ENCODE measurements around the gene CDK17. TPM values are rescaled to one million over a fixed set of nuclear protein-coding genes. Genes with fewer than 3 reads are reported as not detected.

The CDK17 gene
- total and polyA plus RNA-seq, 9 of the 15 experiments (the other 6 are each of a cell fraction or from before 2014, with no cell fraction given), result 4.8 to 39.3 (median 21.6) TPM

DNA sequence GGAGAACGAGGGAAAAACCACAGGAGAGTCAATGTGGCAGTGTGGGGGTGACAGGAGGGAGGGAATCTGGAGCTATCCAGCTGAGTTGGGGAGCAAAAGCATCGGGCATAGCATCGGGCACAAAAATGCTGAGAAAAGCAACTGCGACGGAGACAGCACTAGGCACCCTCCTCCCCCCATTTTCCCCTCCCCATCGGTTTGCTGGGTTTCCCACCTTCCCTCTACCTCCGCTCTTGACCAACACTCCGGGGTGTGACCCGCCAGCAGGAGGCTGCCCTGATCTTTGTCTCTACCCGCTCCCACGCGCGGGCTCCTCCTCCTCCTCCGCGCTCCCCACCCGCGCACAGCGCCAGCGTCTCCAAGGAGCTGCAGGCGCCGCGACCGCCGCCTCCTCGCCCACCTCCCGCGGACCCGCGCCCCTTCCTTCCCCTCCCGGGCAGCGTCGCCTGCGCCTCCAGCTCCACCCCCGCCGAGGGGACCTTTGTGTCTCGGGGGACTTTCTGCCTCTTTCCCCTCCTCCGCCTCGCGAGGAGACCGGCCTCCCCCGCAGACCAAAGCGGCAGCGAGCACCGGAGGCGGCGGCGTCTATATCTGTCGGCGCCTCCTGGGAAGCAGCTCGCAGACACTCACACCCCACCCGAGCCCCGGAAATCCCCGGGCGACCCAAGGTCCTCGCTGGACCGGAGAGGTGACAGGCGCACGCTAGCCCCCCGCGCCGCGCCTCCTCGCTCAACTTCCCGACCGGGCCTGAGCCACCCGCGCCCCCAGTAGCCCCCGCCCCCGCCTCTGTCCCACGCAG is 920 bp downstream of the CDK17 start (continued):
- TF ChIP-seq ERF (CRISPR knock-in tag; IDR thresholded peaks at IDR 0.05), result no peak
- no peak for TF ChIP-seq THRA (IDR thresholded peaks at IDR 0.05)
- no peak for TF ChIP-seq MCM5 (IDR thresholded peaks at IDR 0.05; ENCODE audit: low read depth)
- TF ChIP-seq CHD1 (IDR thresholded peaks at IDR 0.05; ENCODE audit: low read length), result no peak
- TF ChIP-seq BHLHE40 (IDR thresholded peaks at IDR 0.05; ENCODE audit: low read length), result peak; percentile 10; the same call in 1 of the 2 replicates
- TF ChIP-seq MLLT1 (IDR thresholded peaks at IDR 0.05), result no peak; a peak in 1 of 4 replicates
- TF ChIP-seq ZKSCAN3 (CRISPR knock-in tag; IDR thresholded peaks at IDR 0.05), result no peak
- TF ChIP-seq CBX8 (IDR thresholded peaks at IDR 0.05; ENCODE audit: borderline replicate concordance, extremely low read depth, low read depth, low read length, poor library complexity, severe bottlenecking), result no peak
- no peak for TF ChIP-seq RFX5 (IDR thresholded peaks at IDR 0.05; ENCODE audit: low read depth, low read length)
- no peak for TF ChIP-seq CHD2 (IDR thresholded peaks at IDR 0.05; ENCODE audit: low read depth, low read length)
- TF ChIP-seq, protein P1, sequence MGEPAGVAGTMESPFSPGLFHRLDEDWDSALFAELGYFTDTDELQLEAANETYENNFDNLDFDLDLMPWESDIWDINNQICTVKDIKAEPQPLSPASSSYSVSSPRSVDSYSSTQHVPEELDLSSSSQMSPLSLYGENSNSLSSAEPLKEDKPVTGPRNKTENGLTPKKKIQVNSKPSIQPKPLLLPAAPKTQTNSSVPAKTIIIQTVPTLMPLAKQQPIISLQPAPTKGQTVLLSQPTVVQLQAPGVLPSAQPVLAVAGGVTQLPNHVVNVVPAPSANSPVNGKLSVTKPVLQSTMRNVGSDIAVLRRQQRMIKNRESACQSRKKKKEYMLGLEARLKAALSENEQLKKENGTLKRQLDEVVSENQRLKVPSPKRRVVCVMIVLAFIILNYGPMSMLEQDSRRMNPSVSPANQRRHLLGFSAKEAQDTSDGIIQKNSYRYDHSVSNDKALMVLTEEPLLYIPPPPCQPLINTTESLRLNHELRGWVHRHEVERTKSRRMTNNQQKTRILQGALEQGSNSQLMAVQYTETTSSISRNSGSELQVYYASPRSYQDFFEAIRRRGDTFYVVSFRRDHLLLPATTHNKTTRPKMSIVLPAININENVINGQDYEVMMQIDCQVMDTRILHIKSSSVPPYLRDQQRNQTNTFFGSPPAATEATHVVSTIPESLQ (CRISPR knock-in tag; IDR thresholded peaks at IDR 0.05), result no peak
- TF ChIP-seq, protein P2, sequence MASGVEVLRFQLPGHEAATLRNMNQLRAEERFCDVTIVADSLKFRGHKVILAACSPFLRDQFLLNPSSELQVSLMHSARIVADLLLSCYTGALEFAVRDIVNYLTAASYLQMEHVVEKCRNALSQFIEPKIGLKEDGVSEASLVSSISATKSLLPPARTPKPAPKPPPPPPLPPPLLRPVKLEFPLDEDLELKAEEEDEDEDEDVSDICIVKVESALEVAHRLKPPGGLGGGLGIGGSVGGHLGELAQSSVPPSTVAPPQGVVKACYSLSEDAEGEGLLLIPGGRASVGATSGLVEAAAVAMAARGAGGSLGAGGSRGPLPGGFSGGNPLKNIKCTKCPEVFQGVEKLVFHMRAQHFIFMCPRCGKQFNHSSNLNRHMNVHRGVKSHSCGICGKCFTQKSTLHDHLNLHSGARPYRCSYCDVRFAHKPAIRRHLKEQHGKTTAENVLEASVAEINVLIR (CRISPR knock-in tag; IDR thresholded peaks at IDR 0.05), result no peak
- TF ChIP-seq POLR2H (tag; IDR thresholded peaks at IDR 0.05; ENCODE audit: low read depth), result no peak
- peak; percentile 34; the same call in 1 of the 2 replicates for TF ChIP-seq ETV1 (tag; conservative IDR thresholded peaks at IDR 0.05; ENCODE audit: low read depth)
- no peak for TF ChIP-seq SIX5 (IDR thresholded peaks at IDR 0.05; ENCODE audit: borderline replicate concordance in 1 of 2, insufficient read depth in 1 of 2, low read depth in 1 of 2, low read length in 2 of 2)
- TF ChIP-seq PCBP1 (IDR thresholded peaks at IDR 0.05; ENCODE audit: low read depth, low read length, poor library complexity, severe bottlenecking), result peak; percentile 27
- TF ChIP-seq, protein P3, sequence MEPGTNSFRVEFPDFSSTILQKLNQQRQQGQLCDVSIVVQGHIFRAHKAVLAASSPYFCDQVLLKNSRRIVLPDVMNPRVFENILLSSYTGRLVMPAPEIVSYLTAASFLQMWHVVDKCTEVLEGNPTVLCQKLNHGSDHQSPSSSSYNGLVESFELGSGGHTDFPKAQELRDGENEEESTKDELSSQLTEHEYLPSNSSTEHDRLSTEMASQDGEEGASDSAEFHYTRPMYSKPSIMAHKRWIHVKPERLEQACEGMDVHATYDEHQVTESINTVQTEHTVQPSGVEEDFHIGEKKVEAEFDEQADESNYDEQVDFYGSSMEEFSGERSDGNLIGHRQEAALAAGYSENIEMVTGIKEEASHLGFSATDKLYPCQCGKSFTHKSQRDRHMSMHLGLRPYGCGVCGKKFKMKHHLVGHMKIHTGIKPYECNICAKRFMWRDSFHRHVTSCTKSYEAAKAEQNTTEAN (CRISPR knock-in tag; IDR thresholded peaks at IDR 0.05), result no peak
- TF ChIP-seq XRCC4 (IDR thresholded peaks at IDR 0.05; ENCODE audit: extremely low read depth, insufficient read depth, insufficient read length), result no peak
- TF ChIP-seq ZNF263 (CRISPR knock-in tag; IDR thresholded peaks at IDR 0.05; ENCODE audit: borderline replicate concordance), result peak; percentile 78; the same call in 1 of the 2 replicates
- TF ChIP-seq RBFOX2 (IDR thresholded peaks at IDR 0.05; ENCODE audit: low read depth, low read length), result no peak; the same call in 1 of the 2 replicates

Data from K562 (cell line).